Heart right ventricle (tissue), 16 donors: ENCODE results near the gene COBLL1. TPM values are rescaled to one million over a fixed set of nuclear protein-coding genes. Genes with fewer than 3 reads are reported as not detected.

ENCODE experiments used
- ATAC-seq, 8 donors: fragments of 200-7000 bp; cut with Tn5 transposase; one replicate each; pipeline ENCODE4 v1.9.1; 2020; ENCODE audit warnings: mild to moderate bottlenecking in 8 of 8, moderate library complexity in 8 of 8, moderate number of reproducible peaks in 1 of 8
- DNase-seq, 2 donors: peaks; one replicate each; pipeline ENCODE4 v3.0.0-alpha.2; 2020
- H3K27ac ChIP-seq, 10 donors: fragments of 200-600 bp; sonication (generic) in 2 of 10; one replicate each; pipeline versions ENCODE4 v1.5.0 to v1.8.0; 2020 to 2022; ENCODE audit warnings: mild to moderate bottlenecking in 3 of 10
- H3K27me3 ChIP-seq, 7 donors: fragments of 200-600 bp; one replicate each; pipeline ENCODE4 v1.8.0; 2021 to 2022; ENCODE audit warnings: mild to moderate bottlenecking in 2 of 7
- H3K36me3 ChIP-seq, 9 donors: fragments of 200-600 bp; sonication (generic) in 1 of 9; one replicate each; pipeline versions ENCODE4 v1.5.0 to v1.8.0; 2020 to 2022; ENCODE audit warnings: mild to moderate bottlenecking in 2 of 9
- H3K4me1 ChIP-seq, 9 donors: fragments of 200-600 bp; sonication (generic) in 1 of 9; one replicate each; pipeline versions ENCODE4 v1.5.0 to v1.8.0; 2020 to 2022; ENCODE audit warnings: mild to moderate bottlenecking in 4 of 9
- H3K4me3 ChIP-seq, 10 donors: fragments of 200-600 bp; sonication (generic) in 2 of 10; one replicate each; pipeline versions ENCODE4 v1.5.0 to v1.8.0; 2020 to 2022; ENCODE audit warnings: mild to moderate bottlenecking in 7 of 10, moderate library complexity in 2 of 10
- H3K9me3 ChIP-seq, 11 donors: fragments of 200-600 bp in 10 of 11; sonication (generic) in 2 of 11; one replicate each; pipeline versions ENCODE4 v1.5.0 to v1.8.0; 2013 to 2022; ENCODE audit warnings: mild to moderate bottlenecking in 2 of 11, control low read depth in 1 of 11, moderate library complexity in 1 of 11
- WGBS, 2 donors: extraction: QIAGEN DNeasy Blood & Tissue Kit; methylation state at CpG; one replicate each; pipeline ENCODE4 v1.1.7; 2013; ENCODE audit warnings: inconsistent platforms in 1 of 2; 5-methylcytosine and 5-hydroxymethylcytosine counted together
- intact Hi-C, 10 donors: fragments of 100-400 bp; cut with DNase I; formaldehyde crosslinking; loops; one replicate each; pipeline versions ENCODE4 v1.11.1 to v1.14.2; 2022
- polyA plus RNA-seq, 2 donors: library from polyadenylated mRNA; stranded (reverse); fragments of 200-250 nt; gene quantifications; one replicate each; pipeline ENCODE4 v1.2.3, GENCODE V29; 2013
- total RNA-seq, 10 donors: library from RNA; stranded (reverse); fragmentation: NEBNext Ultra II Directional in 3 of 10; extraction: Animal tissue kit (Norgen Biotek cat#: 25700) in 3 of 10; gene quantifications; one replicate each; pipeline versions ENCODE4 v1.2.1 to v1.2.4, GENCODE V29; 2021 to 2023
- TF ChIP-seq, protein P1 (sequence below), 9 donors: fragments of 200-600 bp; sonication (generic) in 2 of 9; IDR thresholded peaks; one replicate each; pipeline versions ENCODE4 v1.5.0 to v1.8.0; 2021 to 2022; ENCODE audit warnings: antibody characterized with exemption in 9 of 9, mild to moderate bottlenecking in 5 of 9, moderate library complexity in 1 of 9
- donor health status: Arrhythmogenic right ventricular cardiomyopathy.
- donor health status: ischemic (EF 13 %, LVEDD 7.1; RV severe dilation, severe dysfunction).
- donor health status: healthy with polysubstance abuse.
- donor health status: DM: no; HTN: yes; CAD: no.
- donor health status: DM: no; HTN: no; CAD: no.
- donor health status: ischemic (EF 25% LVEDD 6.9; RV normal size, moderate dysfunction).
- donor health status: ischemic (EF 25% LVEDD 5.7; RV mildly dilated, moderate dysfunction).
- donor health status: healthy.
- donor health status: DM: yes; HTN: yes; CAD: no.
- donor health status: Ischemic cardiomyopathy.
- donor health status: ischemic (EF 35%, LVEDD 5.7; RV mildly dilated, moderate dysfunction).
- donor health status: nonischemic (EF 11% LVEDD 7.7; RV severe dilation, severe dysfunction).
- donor health status: DM: yes; HTN: yes; CAD: no.
- donor health status: PGD.
- donor health status: ischemic (EF 29% LVEDD 5.4; RV normal size, mild dysfunction).
- donor health status: nonischemic (EF 23%, LVEDD 6.1; RV moderate dilation, normal function).

The COBLL1 gene
- total and polyA plus RNA-seq, 12 donors = 5.0 to 20.5 (median 15.0) TPM

DNA sequence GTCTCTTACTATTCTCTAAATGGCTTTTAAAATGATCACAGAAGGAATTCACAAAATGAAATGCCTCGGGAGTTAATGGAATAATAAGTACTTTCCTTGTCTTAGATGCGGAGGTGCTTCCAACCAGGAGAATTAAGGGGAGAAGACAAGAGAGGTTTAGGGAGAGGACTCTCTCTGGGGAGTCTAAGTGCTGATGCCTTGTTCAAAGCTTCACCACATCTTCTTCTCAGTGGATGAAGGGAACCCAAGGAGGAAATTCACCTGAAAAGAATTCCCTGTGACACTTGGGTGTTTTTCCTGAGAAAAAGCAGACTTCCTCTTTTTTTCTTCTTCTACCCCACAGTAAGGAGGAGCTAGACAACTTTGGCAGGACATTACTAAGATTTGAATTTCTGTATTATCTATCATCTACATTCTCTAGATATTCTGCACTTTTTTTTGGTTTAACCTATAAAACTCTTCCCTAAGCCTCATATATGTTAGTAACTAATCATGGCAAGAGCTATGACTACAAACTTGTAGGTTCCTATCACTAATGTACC, 150.2 kb downstream of the COBLL1 start:
- Histone ChIP-seq H3K4me3 (no peak overlapping the region), H3K27ac (no peak overlapping the region), H3K36me3 (peaks cover 0 to 95% (median 22%) of the 10 kb centered on the region in 9 donors), H3K27me3 (no peaks in the 10 kb centered on the region), H3K4me1 (no peaks in the 10 kb centered on the region), H3K9me3 (no peaks in the 10 kb centered on the region)
- TF ChIP-seq, protein P1, sequence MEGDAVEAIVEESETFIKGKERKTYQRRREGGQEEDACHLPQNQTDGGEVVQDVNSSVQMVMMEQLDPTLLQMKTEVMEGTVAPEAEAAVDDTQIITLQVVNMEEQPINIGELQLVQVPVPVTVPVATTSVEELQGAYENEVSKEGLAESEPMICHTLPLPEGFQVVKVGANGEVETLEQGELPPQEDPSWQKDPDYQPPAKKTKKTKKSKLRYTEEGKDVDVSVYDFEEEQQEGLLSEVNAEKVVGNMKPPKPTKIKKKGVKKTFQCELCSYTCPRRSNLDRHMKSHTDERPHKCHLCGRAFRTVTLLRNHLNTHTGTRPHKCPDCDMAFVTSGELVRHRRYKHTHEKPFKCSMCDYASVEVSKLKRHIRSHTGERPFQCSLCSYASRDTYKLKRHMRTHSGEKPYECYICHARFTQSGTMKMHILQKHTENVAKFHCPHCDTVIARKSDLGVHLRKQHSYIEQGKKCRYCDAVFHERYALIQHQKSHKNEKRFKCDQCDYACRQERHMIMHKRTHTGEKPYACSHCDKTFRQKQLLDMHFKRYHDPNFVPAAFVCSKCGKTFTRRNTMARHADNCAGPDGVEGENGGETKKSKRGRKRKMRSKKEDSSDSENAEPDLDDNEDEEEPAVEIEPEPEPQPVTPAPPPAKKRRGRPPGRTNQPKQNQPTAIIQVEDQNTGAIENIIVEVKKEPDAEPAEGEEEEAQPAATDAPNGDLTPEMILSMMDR (IDR thresholded peaks at IDR 0.05) = no peak
- 95 to 97% methylated on average over 2 of the region's 2 CpGs for WGBS, 2 donors
- intact Hi-C loops = no loop called here
- DNase-seq (no peak), ATAC-seq (no peak)

DNA sequence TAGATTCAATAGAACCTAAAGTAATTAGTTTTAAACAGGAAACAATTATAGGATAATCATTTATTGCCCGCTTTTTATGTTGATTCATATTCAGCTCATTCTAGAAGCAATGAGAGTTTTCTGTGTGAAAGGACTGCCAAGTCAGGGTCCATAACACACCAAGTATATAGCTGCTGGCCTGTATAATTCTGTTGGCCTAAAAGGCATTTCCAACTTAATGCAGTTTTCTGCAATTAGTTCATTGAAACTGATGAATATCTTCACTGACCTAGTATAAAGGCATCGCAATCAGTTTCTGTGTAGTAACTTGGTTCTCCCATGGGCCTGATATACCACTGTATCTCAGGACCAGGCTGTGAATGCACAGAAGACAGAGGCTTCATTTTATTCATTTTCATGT, 151.3 kb downstream of the COBLL1 start:
- DNase-seq (no peak), ATAC-seq (no peak)
- Histone ChIP-seq H3K4me3 (no peak overlapping the region), H3K27me3 (no peaks in the 10 kb centered on the region), H3K36me3 (peaks cover 0 to 95% (median 22%) of the 10 kb centered on the region in 9 donors), H3K27ac (no peak overlapping the region), H3K4me1 (no peaks in the 10 kb centered on the region), H3K9me3 (no peaks in the 10 kb centered on the region)
- TF ChIP-seq, protein P1 (IDR thresholded peaks at IDR 0.05) = no peak
- intact Hi-C loops = no loop called here
- WGBS, 2 donors = 88 to 94% methylated on average over 2 of the region's 2 CpGs

- DNase-seq = no peak
- Histone ChIP-seq H3K9me3 (no peaks in the 10 kb centered on the region), H3K4me3 (no peak overlapping the region), H3K27ac (no peak overlapping the region), H3K4me1 (no peaks in the 10 kb centered on the region), H3K36me3 (peaks cover 0 to 95% (median 13%) of the 10 kb centered on the region in 9 donors), H3K27me3 (no peaks in the 10 kb centered on the region)
- no peak for ATAC-seq
- intact Hi-C loops = no loop called here
- WGBS, 2 donors = 84 to 96% methylated on average over 1 of the region's 1 CpG
- TF ChIP-seq, protein P1 (IDR thresholded peaks at IDR 0.05) = no peak
Observed at GRCh38 chr2:164688896-164689419, 152.7 kb downstream of the COBLL1 start.

DNA sequence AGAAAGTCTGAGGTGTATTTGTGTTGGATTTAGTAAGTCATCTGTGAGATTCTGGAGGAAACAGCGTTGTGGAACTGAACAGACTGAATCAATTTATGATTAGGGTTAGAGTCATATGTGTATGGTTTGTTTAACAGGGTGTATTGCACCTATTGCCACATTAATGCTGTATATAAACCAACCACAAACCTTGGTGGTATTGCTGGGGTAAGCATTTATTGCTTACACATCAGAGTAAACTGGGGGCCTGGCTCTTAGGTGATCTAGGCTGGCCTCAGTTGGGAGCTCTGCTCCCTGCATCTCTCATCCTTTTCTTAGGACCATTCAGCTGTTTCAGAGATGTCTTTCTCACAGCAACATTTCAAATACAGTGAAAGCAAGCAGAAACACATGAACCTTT, 160.6 kb downstream of the COBLL1 start:
- DNase-seq (no peak), ATAC-seq (no peak)
- no peaks in the 10 kb centered on the region for H3K27me3 ChIP-seq
- 97 to 100% methylated on average over 1 of the region's 1 CpG for WGBS, 2 donors
- peaks cover 0 to 18% (median 7%) of the 10 kb centered on the region in 11 donors for H3K9me3 ChIP-seq
- peaks cover 0 to 40% (median 0%) of the 10 kb centered on the region in 9 donors for H3K36me3 ChIP-seq
- H3K4me1 ChIP-seq = peaks cover 0 to 5% (median 0%) of the 10 kb centered on the region in 9 donors
- intact Hi-C loops = no loop called here
- no peak overlapping the region for H3K4me3 ChIP-seq
- TF ChIP-seq, protein P1 (IDR thresholded peaks at IDR 0.05) = no peak
- no peak overlapping the region for H3K27ac ChIP-seq
